ENCODE results near the gene ATP11A. TPM values are rescaled to one million over a fixed set of nuclear protein-coding genes. Genes with fewer than 3 reads are reported as not detected.

Gene ATP11A
- total and polyA plus RNA-seq, 10 of the 15 experiments (the other 5 are each of a cell fraction or from before 2014, with no cell fraction given) = 1.4 to 69.6 (median 14.4) TPM

DNA sequence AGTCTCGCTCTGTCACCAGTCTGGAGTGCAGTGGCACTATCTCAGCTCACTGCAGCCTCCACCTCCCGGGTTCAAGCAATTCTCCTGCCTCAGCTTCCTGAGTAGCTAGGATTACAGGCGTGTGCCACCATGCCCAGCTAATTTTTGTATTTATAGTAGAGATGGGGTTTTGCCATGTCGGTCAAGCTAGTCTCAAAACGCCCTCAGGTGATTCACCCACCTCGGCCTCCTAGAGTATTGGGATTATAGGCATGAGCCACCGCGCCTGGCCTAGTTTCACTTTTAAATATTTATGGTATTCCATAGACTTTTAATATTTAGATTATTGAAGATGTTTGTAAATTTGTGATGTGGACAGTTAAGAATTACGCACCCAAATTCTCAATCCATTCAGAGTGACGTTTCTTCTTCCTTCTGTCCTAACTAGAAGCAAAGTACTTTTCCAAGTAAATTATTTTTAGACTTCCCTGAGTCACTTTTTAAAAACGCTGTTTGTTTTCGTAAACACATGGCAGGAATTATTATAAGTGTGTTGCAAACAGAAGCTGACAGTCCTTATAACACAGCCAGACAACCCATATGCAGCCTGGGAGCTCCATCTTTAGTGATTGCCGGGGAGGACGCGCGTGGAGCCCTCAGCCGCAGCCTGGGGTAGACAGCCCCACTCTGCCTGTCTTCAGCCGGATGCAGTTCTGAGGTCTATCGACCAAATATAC, 131.7 kb downstream of the ATP11A start:
- SMC1A ChIA-PET (ENCODE audit: uncharacterized antibody, unreplicated experiment) = interaction anchor here (0.7 kb wide), 1 partner anchor 19 kb away, joined by 3 read pairs; no protein-coding TSS in a partner anchor
- RAD21 ChIA-PET (ENCODE audit: unreplicated experiment) = no interaction called here
- POLR2A ChIA-PET = no interaction called here
- WGBS (ENCODE audit: insufficient coverage, insufficient replicate concordance, low lambda C conversion rate, missing lambda C conversion rate) = 97% methylated on average over 19 of the region's 19 CpGs
- no peak for FAIRE-seq
- no peak overlapping the region for H3K27ac ChIP-seq (ENCODE audit: control insufficient read depth, insufficient read depth)
- intact Hi-C loops (cut with micrococcal nuclease; ENCODE audit: unreplicated experiment) (no loop called here), in situ Hi-C loops (cut with MboI) (no loop called here)
- no peaks in the 10 kb centered on the region for H3K27me3 ChIP-seq (replicated peaks in 1 of 2; ENCODE audit: control insufficient read depth in 2 of 2, insufficient read depth in 2 of 2, low read length in 1 of 2)
- H3K4me1 ChIP-seq (ENCODE audit: control insufficient read depth, insufficient read depth, low read length) = no peaks in the 10 kb centered on the region
- H3K36me3 ChIP-seq (ENCODE audit: control insufficient read depth in 2 of 2, insufficient read depth in 2 of 2, low read length in 1 of 2) = peaks cover 16 to 27% of the 10 kb centered on the region in 2 experiments; a peak in 3 of 4 replicates
- H3K79me2 ChIP-seq (ENCODE audit: control insufficient read depth, insufficient read depth, low read length) = no peaks in the 10 kb centered on the region
- CTCF ChIA-PET = no interaction called here
- no peak for ATAC-seq
- no peaks in the 10 kb centered on the region for H3K9me3 ChIP-seq (replicated peaks; ENCODE audit: control insufficient read depth, insufficient read depth, low read length)
- DNase-seq (ENCODE audit: low read depth, low spot score) = no peak
- BruUV-seq (replicated peaks) = no TSS peak
- H3K9ac ChIP-seq (ENCODE audit: control insufficient read depth, insufficient read depth, low read length) = no peak overlapping the region
- no peaks in the 10 kb centered on the region for H4K20me1 ChIP-seq (ENCODE audit: control insufficient read depth, insufficient read depth)
- no peak overlapping the region for H2AFZ ChIP-seq (ENCODE audit: control insufficient read depth, low read depth, low read length)
- H3K4me2 ChIP-seq (ENCODE audit: control insufficient read depth, insufficient read depth) = no peak overlapping the region
- H3K4me3 ChIP-seq = no peak overlapping the region
- TF ChIP-seq ZNF622 (IDR thresholded peaks at IDR 0.05) = no peak
- no peak for TF ChIP-seq SMARCA5 (IDR thresholded peaks at IDR 0.05)
- TF ChIP-seq ZBTB33 (IDR thresholded peaks at IDR 0.05) = no peak
- TF ChIP-seq TARDBP (IDR thresholded peaks at IDR 0.05; ENCODE audit: borderline replicate concordance) = no peak
- TF ChIP-seq ZBED1 (IDR thresholded peaks at IDR 0.05; ENCODE audit: borderline replicate concordance) = no peak
- no peak for TF ChIP-seq TAF1 (IDR thresholded peaks at IDR 0.05; ENCODE audit: borderline replicate concordance, low read depth, low read length)
- no peak for TF ChIP-seq RAD21 (IDR thresholded peaks at IDR 0.05; ENCODE audit: insufficient read depth, low read depth, low read length)
- TF ChIP-seq, protein P1, sequence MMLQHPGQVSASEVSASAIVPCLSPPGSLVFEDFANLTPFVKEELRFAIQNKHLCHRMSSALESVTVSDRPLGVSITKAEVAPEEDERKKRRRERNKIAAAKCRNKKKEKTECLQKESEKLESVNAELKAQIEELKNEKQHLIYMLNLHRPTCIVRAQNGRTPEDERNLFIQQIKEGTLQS (IDR thresholded peaks at IDR 0.05; ENCODE audit: borderline replicate concordance, extremely low read depth, low read depth, low read length) = no peak
- TF ChIP-seq BHLHE40 (IDR thresholded peaks at IDR 0.05; ENCODE audit: borderline replicate concordance in 1 of 2, low read depth in 2 of 2, low read length in 1 of 2) = no peak
- TF ChIP-seq ZBTB11 (CRISPR knock-in tag; IDR thresholded peaks at IDR 0.05) = no peak
- TF ChIP-seq TBL1XR1 (IDR thresholded peaks at IDR 0.05; ENCODE audit: low read depth, low read length) = no peak
- no peak for TF ChIP-seq FOXM1 (IDR thresholded peaks at IDR 0.05; ENCODE audit: low read depth, low read length)
- TF ChIP-seq, protein P2, sequence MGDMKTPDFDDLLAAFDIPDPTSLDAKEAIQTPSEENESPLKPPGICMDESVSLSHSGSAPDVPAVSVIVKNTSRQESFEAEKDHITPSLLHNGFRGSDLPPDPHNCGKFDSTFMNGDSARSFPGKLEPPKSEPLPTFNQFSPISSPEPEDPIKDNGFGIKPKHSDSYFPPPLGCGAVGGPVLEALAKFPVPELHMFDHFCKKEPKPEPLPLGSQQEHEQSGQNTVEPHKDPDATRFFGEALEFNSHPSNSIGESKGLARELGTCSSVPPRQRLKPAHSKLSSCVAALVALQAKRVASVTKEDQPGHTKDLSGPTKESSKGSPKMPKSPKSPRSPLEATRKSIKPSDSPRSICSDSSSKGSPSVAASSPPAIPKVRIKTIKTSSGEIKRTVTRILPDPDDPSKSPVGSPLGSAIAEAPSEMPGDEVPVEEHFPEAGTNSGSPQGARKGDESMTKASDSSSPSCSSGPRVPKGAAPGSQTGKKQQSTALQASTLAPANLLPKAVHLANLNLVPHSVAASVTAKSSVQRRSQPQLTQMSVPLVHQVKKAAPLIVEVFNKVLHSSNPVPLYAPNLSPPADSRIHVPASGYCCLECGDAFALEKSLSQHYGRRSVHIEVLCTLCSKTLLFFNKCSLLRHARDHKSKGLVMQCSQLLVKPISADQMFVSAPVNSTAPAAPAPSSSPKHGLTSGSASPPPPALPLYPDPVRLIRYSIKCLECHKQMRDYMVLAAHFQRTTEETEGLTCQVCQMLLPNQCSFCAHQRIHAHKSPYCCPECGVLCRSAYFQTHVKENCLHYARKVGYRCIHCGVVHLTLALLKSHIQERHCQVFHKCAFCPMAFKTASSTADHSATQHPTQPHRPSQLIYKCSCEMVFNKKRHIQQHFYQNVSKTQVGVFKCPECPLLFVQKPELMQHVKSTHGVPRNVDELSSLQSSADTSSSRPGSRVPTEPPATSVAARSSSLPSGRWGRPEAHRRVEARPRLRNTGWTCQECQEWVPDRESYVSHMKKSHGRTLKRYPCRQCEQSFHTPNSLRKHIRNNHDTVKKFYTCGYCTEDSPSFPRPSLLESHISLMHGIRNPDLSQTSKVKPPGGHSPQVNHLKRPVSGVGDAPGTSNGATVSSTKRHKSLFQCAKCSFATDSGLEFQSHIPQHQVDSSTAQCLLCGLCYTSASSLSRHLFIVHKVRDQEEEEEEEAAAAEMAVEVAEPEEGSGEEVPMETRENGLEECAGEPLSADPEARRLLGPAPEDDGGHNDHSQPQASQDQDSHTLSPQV (IDR thresholded peaks at IDR 0.05) = no peak
- TF ChIP-seq NFIC (IDR thresholded peaks at IDR 0.05; ENCODE audit: low read depth, low read length) = no peak
- TF ChIP-seq DPF2 (IDR thresholded peaks at IDR 0.05) = no peak

Measured in GM12878 (cell line).